ENCODE results near the gene SPEM2.
"Not testable (repeated sequence)": the region's sequence is repeated elsewhere in the genome, so short reads cannot be mapped to it uniquely, and the experiment has no call there.

The SPEM2 gene

DNA sequence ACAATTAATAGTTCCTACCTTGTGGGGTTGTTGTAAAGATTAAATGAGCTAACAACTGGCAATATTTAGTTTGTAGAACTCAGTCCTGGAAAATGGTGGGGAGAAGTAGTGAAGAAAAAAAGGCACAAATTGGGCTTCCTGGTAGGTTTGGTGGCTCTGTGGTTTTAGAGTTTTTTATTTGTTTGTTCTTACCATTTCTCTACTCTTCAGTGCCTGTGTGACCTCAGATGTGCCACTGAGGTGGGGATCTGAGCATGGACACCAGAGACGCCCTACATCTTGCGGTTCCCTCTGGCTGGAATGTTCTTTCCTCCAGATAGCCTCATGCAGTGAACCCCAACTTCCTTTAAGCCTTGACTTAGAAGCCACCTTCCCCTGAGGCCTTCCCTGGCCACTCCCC, 46.3 kb downstream of the SPEM2 start:
- no peak for DNase-seq (ENCODE audit: low read depth, low spot score)

DNA sequence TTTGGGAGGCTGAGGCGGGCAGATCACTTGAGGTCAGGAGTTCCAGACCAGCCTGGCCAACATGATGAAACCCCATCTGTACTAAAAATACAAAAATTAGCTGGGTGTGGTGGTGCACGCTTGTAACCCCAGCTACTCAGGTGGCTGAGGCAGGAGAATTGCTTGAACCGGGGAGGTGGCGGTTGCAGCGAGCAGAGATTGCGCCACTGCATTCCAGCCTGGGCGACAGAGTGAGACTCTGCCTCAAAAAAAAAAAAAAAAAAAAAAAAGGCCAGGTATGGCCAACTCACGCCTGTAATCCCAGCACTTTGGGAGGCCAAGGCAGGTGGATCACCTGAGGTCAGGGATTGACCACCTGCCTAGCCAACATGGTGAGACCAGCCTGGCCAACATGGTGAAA, 49.4 kb downstream of the SPEM2 start:
- DNase-seq (ENCODE audit: low read depth, low spot score) = not testable (repeated sequence)

DNA sequence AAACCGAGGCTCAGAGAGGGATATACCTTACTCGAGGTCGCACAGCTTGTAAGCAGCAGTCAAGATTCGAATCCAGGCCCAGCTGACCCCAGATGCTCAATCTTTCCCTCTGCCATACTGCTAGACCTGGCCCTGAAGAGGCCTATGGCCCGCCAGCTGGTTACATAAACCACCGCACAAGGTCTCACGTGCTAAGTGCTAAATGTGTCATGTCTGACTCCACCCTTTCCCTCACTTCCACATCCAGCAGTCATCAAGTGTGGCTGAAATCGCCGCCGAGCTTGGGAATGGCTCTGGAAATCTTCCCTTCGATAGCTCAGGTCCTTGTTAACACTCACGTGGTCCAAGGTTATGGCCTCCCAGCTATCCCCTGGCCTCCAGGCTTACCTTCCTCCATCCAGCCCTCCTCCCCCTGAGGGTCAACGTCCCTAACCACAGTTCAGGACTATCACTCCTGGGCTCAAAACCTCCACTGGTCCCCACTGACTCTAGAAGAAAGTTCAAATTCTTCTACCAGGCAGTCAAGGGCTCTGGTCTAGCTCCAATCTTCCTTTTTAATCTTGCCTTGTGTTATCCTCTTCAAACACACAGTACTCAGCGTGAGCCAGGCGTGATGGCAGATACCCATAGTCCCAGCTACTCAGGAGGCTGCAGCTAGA, 50.5 kb downstream of the SPEM2 start:
- DNase-seq (ENCODE audit: low read depth, low spot score) = no peak

DNA sequence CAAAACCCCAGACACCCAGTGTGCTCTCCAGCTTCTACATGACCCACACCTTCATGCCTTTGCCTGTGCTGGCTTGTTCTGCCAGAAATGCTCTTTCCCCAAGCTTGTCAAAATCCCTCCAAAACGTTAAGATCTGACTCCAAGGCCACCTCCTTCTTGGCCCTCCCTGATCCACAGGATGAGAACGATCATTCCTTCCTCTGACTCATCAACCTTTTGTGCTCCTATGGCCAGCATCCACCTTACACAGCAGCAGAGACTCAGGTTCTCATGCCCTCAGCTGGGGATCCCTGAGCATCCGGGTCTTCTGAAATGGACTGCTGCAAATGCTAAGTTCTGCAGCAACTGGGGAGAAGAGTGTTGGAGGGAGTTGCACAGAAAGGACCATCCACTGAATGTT, 51.1 kb downstream of the SPEM2 start:
- DNase-seq (ENCODE audit: low read depth, low spot score) = no peak

DNA sequence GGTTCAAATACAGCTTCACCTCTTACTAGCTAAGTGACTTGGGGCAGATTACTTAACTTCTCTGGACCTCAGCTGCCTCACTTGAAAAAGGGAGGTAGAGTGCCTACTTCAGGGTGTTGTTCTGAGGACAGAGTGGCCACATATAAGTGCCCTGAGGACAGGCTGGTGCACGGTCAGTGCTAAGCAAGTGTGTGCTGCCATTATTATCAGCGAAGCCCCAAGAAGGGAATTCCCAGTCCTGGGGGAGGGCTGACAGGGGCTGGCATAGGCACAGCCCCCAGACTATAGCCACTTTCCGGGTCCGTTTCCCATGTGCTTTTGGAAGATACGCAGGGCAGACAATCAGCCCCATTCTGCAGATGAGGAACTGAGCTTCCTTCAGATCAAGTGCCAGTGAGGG, 51.5 kb downstream of the SPEM2 start:
- no peak for DNase-seq (ENCODE audit: low read depth, low spot score)

Measured in smooth muscle cell of the brain vasculature (primary cell).